ENCODE results near the gene PLEKHG4. TPM values are rescaled to one million over a fixed set of nuclear protein-coding genes. Genes with fewer than 3 reads are reported as not detected.

PLEKHG4 gene
- total RNA-seq, 2 experiments from 2014 or later = 13.1 to 14.0 TPM

- POLR2A ChIA-PET = interaction anchor here (1.0 to 6.2 kb wide), 3 partner anchors 18 to 87 kb away, joined by 3 to 81 read pairs (median 5); partner anchors contain the start of genes FBXL8, TMEM208 and TRADD
- no peak for TF ChIP-seq CTCF (IDR thresholded peaks at IDR 0.05)
- Mint-ChIP-seq H3K4me1 (ENCODE audit: low read depth) (peaks cover 42% of the 10 kb centered on the region), H3K36me3 (ENCODE audit: low read depth) (no peaks in the 10 kb centered on the region), H3K27me3 (peaks cover 4% of the 10 kb centered on the region), H3K4me3 (peak overlapping the region; percentile 86), H3K9me3 (no peaks in the 10 kb centered on the region), H3K27ac (peak overlapping the region; percentile 97)
- CTCF ChIA-PET = interaction anchor here (1.3 to 5.3 kb wide), 2 partner anchors 18 to 236 kb away, joined by 3 to 31 read pairs; partner anchors contain the start of gene TMEM208
- peak overlapping the region; percentile 74 to 90 for H3K27ac ChIP-seq (ENCODE audit: low read depth in 1 of 2, low read length in 2 of 2)
- no peaks in the 10 kb centered on the region for H3K9me3 ChIP-seq (ENCODE audit: control insufficient read depth in 1 of 2, insufficient read depth in 1 of 2, low read length in 2 of 2)
- DNase-seq (no peak), ATAC-seq (ENCODE audit: poor library complexity) (no peak)
- peaks cover 75% of the 10 kb centered on the region for H3K4me1 ChIP-seq (ENCODE audit: insufficient read depth, low read length)
- intact Hi-C loops (cut with DNase I, micrococcal nuclease) = loop anchor here (5.0 to 10.0 kb wide), 3 partner anchors 138 to 839 kb away; partner anchors contain the start of genes NFATC3 (in 1 of the 2), PHAF1 (in 1 of the 2), RANBP10 (in 1 of the 2) and TSNAXIP1 (in 1 of the 2)
- peaks cover 0 to 6% of the 10 kb centered on the region in 2 experiments for H3K27me3 ChIP-seq (ENCODE audit: control insufficient read depth in 1 of 2, insufficient read depth in 2 of 2, low read length in 2 of 2)
- peak overlapping the region; percentile 87 for H3K4me3 ChIP-seq (ENCODE audit: low read length)
- H3K36me3 ChIP-seq (ENCODE audit: insufficient read depth, low read length) = no peaks in the 10 kb centered on the region
Measured at GRCh38 chr16:67245674-67246080, 33.7 kb upstream of the PLEKHG4 start.

GRCh38 chr16:67246081-67246755 lies 33.1 kb upstream of the PLEKHG4 start:
- peaks cover 8% of the 10 kb centered on the region for H3K27me3 Mint-ChIP-seq
- peaks cover 42% of the 10 kb centered on the region for H3K4me1 Mint-ChIP-seq (ENCODE audit: low read depth)
- Histone ChIP-seq H3K4me1 (ENCODE audit: insufficient read depth, low read length) (peaks cover 75% of the 10 kb centered on the region), H3K36me3 (ENCODE audit: insufficient read depth, low read length) (no peaks in the 10 kb centered on the region), H3K27ac (ENCODE audit: low read depth in 1 of 2, low read length in 2 of 2) (peak overlapping the region; percentile 65 to 74), H3K9me3 (ENCODE audit: control insufficient read depth in 1 of 2, insufficient read depth in 1 of 2, low read length in 2 of 2) (no peaks in the 10 kb centered on the region), H3K4me3 (ENCODE audit: low read length) (peak overlapping the region; percentile 87), H3K27me3 (ENCODE audit: control insufficient read depth in 1 of 2, insufficient read depth in 2 of 2, low read length in 2 of 2) (peaks cover 0 to 6% of the 10 kb centered on the region in 2 experiments)
- ChIA-PET CTCF (interaction anchor here (1.3 to 5.3 kb wide), 2 partner anchors 19 to 236 kb away, joined by 3 to 31 read pairs; partner anchors contain the start of gene TMEM208), POLR2A (interaction anchor here (1.0 to 6.2 kb wide), 2 partner anchors 18 to 88 kb away, joined by 3 to 81 read pairs; partner anchors contain the start of gene TMEM208)
- peak in 8 of 14 experiments; percentile 28 to 77 (median 44) for DNase-seq
- intact Hi-C loops (cut with DNase I, micrococcal nuclease) = loop anchor here (5.0 to 10.0 kb wide), 3 partner anchors 139 to 839 kb away; partner anchors contain the start of genes NFATC3 (in 1 of the 2), PHAF1 (in 1 of the 2), RANBP10 (in 1 of the 2) and TSNAXIP1 (in 1 of the 2)
- peak; percentile 1 for ATAC-seq (ENCODE audit: poor library complexity)
- no peak for TF ChIP-seq CTCF (IDR thresholded peaks at IDR 0.05)
- H3K4me3 Mint-ChIP-seq = peak overlapping the region; percentile 97
- no peaks in the 10 kb centered on the region for H3K9me3 Mint-ChIP-seq
- H3K27ac Mint-ChIP-seq = peak overlapping the region; percentile 68
- no peaks in the 10 kb centered on the region for H3K36me3 Mint-ChIP-seq (ENCODE audit: low read depth)

GRCh38 chr16:67246756-67247191 lies 32.6 kb upstream of the PLEKHG4 start:
- H3K36me3 Mint-ChIP-seq (ENCODE audit: low read depth) = no peaks in the 10 kb centered on the region
- H3K4me3 Mint-ChIP-seq = peak overlapping the region; percentile 97
- H3K9me3 ChIP-seq (ENCODE audit: control insufficient read depth in 1 of 2, insufficient read depth in 1 of 2, low read length in 2 of 2) = no peaks in the 10 kb centered on the region
- H3K4me3 ChIP-seq (ENCODE audit: low read length) = peak overlapping the region; percentile 87
- H3K27ac ChIP-seq (ENCODE audit: low read depth in 1 of 2, low read length in 2 of 2) = peak overlapping the region; percentile 65 to 74
- no peaks in the 10 kb centered on the region for H3K36me3 ChIP-seq (ENCODE audit: insufficient read depth, low read length)
- H3K27me3 Mint-ChIP-seq = peaks cover 10% of the 10 kb centered on the region
- DNase-seq (peak in 8 of 14 experiments; percentile 24 to 63 (median 46)), ATAC-seq (ENCODE audit: poor library complexity) (peak; percentile 4)
- peaks cover 42% of the 10 kb centered on the region for H3K4me1 Mint-ChIP-seq (ENCODE audit: low read depth)
- POLR2A ChIA-PET = interaction anchor here (0.6 to 6.2 kb wide), 6 partner anchors 8 to 234 kb away, joined by 3 to 81 read pairs (median 4); partner anchors contain the start of genes ATP6V0D1, B3GNT9 and TMEM208
- peak overlapping the region; percentile 68 for H3K27ac Mint-ChIP-seq
- H3K27me3 ChIP-seq (ENCODE audit: control insufficient read depth in 1 of 2, insufficient read depth in 2 of 2, low read length in 2 of 2) = peaks cover 0 to 6% of the 10 kb centered on the region in 2 experiments
- TF ChIP-seq CTCF (IDR thresholded peaks at IDR 0.05) = no peak
- no peaks in the 10 kb centered on the region for H3K9me3 Mint-ChIP-seq
- intact Hi-C loops (cut with DNase I, micrococcal nuclease) = loop anchor here (1.0 to 10.0 kb wide), 4 partner anchors 19 to 838 kb away; partner anchors contain the start of genes NFATC3 (in 1 of the 2), PHAF1 (in 1 of the 2), RANBP10 (in 1 of the 2) and TMEM208 (in 1 of the 2)
- peaks cover 72% of the 10 kb centered on the region for H3K4me1 ChIP-seq (ENCODE audit: insufficient read depth, low read length)
- CTCF ChIA-PET = interaction anchor here (1.3 to 5.3 kb wide), 2 partner anchors 19 to 235 kb away, joined by 3 to 31 read pairs; partner anchors contain the start of gene TMEM208
